Measurements from ENCODE around the gene TYW3.
A peak's percentile ranks its signal among the peaks of the same experiment; 100 is the strongest.
"Not testable (repeated sequence)": the region's sequence is repeated elsewhere in the genome, so short reads cannot be mapped to it uniquely, and the experiment has no call there.

The TYW3 gene

DNA sequence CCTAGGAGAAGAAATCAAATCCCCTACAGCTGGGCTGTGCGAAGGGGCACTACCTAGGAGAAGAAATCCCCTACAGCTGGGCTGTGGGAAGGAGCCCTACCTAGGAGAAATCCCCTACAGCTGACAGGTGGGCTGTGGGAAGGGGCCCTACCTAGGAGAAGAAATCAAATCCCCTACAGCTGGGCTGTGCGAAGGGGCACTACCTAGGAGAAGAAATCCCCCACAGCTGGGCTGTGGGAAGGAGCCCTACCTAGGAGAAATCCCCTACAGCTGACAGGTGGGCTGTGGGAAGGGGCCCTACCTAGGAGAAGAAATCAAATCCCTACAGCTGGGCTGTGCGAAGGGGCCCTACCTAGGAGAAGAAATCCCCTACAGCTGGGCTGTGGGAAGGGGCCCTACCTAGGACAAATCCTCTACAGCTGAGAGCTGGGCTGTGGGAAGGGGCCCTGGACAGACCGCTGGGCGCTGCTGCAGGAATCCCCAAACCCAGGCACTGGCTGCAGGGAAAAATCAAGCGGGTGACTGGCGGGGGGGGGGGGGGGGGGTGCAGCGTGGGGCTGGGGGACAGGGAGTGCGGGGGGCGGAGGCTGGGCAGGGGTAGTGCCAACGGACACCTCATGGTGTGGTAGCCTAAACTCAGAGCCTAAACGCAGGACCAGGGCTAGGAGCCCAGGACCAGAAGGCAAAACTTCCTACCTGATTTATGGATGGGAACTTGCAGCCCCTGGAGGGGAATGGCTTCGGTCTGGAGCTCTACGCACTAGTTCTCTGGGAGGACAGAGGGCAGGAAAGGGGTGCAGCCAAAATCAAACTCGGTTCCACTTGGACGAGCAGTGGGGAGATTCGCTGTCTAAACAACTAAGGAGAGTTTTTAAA, 643 bp upstream of the TYW3 start:
- DNase-seq = not testable (repeated sequence)

DNA sequence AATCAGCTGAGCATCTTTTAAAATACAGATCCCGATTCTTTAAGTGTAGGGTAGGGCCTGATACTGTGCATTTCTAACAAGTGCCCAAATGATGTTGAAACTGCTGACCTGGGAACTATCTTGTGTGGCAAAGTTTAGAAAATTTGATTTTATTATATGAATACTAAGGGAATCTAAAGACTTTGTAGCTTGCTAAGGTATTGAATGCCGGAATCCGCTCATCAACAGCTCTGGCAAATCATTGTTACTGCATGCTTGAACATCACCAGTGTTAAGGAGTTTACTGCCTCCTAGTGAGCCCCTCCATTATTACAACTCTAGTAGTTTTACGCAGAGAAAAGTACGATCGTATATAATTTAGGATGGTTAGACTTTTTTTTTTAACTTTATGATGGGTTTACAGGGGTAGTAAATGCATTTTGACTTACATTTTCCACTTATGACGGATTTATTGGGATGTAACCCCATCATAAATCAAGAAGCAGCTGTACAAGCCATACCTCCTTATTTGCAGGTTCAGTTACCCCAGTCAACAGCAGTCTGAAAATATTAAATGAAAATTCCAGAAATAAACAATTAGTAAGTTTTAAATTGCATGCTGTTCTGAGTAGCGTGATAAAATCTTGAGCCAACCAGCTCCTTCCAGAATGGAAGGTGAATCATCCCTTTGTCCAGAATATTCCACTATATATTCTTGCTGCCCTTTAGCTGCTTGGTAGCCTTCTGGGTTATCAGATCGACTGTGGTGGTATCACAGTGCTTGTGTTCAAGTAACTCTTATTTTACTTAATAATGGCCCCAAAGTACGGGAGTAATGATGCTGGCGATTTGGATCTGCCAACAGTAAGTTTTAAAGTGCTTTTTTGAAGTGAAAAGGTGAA, 892 bp downstream of the TYW3 start:
- peak; percentile 75 for DNase-seq

DNA sequence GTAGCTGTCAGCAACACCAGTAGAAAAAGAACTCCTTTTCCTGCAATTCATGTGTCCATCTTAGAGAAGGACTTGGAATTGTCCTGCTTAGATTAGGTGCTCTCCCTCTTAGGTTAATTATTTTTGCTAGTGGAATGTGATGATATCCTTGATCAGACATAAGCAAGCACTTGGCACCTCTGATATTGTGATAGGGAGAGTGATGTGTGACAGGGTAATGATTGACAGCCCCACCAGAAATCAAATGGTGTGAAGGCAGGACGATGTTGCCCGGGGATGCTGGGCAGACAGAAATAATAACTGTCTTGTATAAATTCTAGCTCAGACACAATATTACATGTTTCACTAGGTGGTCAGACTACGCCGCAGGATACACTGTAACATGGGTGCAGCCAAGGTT, 4.4 kb downstream of the TYW3 start:
- no peak for DNase-seq

DNA sequence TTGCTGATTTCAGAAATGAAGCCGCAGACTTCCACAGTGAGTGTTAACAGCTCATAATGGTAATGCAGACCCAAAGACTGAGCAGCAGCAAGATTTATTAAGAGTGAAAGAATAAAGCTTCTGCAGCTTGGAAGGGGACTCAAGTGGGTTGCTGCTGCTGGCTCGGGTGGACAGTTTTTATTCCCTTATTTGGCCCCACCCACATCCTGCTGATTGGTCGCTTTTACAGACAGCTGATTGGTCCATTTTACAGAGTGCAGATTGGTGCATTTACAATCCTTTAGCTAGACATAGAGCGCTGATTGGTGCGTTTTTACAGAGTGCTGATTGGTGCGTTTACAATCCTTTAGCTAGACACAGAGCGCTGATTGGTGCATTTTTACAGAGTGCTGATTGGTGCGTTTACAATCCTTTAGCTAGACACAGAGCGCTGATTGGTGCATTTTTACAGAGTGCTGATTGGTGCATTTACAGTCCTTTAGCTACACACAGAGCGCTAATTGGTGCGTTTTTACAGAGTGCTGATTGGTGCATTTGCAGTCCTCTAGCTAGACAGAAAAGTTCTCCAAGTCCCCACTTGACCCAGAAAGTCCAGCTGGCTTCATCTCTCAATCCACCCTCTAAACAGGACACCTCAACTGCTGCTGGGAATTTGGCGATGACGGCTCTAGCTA, 7.5 kb downstream of the TYW3 start:
- not testable (repeated sequence) for DNase-seq

DNA sequence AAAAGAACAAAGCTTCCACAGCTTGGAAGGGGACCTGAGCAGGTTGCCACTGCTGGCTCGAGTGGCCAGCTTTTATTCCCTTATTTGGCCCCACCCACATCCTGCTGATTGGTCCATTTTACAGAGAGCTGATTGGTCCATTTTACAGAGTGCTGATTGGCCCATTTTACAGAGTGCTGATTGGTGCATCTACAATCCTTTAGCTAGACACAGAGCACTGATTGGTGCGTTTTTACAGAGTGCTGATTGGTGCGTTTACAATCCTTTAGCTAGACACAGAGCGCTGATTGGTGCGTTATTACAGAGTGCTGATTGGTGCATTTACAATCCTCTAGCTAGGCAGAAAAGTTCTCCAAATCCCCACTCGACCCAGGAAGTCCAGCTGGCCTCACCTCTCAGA, 12.3 kb downstream of the TYW3 start:
- DNase-seq = not testable (repeated sequence)

DNA sequence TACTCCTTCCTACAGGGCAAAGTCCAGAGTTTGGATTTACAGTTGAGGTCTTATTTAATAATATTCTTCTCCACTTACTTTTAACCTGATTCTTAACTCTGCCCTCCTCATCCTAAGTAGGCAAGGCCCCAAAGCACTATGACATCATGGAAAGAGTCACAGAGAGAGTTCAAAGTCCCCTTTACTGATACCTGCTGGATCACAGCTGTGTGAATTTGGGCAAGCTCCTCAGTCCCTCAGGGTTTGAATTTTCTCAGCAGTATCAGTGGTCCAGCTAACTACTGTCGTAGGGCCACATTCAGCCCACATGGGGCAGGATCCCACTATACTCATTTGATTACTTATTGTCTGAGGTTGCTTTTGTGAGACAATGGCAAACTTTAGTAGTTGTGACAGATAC, 16.0 kb downstream of the TYW3 start:
- no peak for DNase-seq

DNA sequence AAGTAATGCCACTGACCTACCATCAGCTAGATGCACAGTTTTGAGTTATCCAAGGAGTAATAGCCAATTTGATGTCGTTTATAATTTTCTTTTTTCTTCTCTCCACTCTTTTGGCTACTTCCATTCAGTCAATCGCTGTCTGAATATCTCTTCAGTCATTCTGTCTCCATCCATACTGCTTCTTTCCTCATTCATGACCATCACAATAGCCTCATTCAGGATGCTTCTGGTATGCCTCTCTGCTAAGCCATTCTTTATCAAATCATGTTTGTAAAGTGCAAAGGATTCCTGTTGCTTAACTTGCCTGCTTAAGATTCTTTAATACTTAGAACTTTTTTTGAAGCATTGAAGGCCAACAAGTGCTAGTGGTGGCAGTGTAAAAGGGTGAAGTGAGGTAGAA, 20.2 kb downstream of the TYW3 start:
- no peak for DNase-seq

DNA sequence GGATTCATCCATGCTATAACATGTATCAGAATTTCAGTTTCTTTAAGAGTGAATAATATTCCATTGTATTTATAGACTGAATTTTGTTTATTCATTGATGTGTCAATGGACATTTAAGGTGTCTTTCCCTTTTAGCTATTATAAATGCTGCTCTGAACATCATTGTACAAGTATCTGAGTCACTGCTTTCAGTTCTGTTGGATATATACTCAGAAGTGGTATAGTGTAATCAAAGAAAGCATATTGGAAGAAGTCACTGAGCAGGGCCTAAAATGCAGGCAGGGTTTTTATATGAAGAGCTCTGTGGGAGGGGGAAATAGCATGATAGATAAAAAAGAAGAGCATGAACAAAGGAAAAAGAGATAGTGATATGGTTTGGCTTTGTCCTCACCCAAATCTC, 22.5 kb downstream of the TYW3 start:
- no peak for DNase-seq

DNA sequence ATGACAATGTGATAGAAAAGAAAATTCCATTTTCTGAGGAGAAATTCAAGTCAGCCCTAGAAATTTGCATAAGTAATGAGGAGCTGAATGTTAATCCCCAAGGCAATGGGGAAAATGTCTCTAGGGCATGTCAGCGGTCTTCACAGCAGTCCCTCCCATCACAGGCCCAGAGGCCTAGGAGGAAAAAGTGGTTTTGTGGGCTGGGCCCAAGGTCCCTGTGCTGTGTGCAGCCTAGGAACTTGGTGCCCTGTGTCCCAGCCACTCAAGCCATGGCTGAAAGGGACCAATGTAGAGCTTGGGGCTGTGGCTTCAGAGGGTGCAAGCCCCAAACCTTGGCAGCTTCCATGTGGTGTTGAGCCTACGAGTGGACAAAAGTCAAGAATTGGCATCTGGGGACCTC, 23.7 kb downstream of the TYW3 start:
- DNase-seq = not testable (repeated sequence)

DNA sequence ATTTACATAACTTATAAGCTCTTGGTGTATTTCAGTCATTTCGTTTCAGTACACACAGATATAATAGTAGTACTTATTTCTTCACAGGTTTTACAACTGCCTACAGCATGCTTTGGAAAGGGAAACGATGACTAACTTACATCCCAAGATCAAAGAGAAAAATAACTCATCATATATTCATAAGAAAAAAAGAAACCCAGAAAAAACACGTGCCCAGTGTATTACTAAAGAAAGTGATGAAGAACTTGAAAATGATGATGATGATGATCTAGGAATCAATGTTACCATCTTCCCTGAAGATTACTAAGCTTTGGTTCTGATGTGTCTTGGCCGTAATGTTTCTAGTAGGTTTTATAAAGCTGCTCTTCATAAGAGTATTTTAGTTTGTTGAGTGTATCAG, 30.9 kb downstream of the TYW3 start:
- no peak for DNase-seq

DNA sequence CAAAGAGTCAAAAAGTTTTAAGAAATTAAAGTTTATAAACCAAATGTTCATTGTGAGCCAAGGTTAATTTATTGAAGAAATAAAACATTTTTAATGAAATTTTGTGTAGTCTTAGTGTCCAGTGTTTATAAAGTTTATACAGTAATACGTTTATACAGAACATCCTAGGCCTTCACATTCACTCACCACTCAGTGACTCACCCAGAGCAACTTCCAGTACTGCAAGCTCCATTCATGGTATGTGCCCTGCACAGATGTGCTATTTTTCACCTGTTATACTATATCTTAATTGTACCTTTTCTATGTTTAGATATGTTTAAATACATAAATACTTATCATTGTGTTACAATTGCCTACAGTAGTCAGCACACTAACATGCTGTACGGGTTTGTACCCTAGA, 33.6 kb downstream of the TYW3 start:
- DNase-seq = no peak

DNA sequence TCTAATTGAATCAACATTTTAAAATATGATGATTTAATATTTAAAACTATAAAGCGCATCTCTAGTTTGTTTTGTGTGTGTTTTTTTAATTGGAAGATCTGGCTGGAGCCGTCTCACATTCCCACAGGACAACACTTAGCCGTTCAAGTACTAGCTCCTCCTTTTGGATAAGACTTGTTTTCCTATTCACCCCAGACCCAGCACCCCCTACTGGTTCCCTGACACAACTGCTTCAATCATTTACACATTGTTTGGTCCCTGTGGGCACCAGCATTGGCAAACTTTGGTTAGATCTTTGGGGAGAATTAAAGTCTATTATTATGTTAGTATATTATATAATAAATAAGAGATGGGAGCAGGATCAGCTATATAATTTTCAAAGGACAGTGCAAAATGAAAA, 34.5 kb downstream of the TYW3 start:
- no peak for DNase-seq

DNA sequence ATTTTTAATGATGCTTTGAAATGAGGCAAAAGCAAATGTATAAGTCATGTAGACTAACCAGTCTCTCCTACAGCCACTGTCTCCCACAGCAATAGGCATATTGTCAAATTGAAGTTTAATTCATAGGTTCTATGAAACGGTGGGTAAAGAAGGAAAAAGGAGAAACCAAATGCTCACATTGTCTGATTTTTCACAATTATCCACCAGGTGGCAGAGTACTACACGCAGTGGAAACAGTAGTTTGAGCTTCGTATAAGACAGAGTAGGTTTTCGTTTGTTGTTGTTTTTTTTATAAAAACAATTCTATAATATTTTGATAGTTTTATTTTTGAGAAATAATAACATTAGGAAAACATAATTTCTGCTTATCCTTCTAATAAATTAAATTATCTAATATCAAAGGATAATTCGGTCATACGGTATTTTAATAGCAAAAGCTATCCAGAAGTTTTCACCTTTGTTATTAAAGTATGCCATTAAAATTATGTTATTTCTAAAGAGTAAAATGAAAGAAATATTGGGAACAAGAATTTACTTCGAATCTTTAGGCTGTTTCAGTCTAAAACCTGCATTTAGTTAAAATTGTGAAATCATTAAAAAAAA, 39.1 kb downstream of the TYW3 start:
- DNase-seq = peak; percentile 63

DNA sequence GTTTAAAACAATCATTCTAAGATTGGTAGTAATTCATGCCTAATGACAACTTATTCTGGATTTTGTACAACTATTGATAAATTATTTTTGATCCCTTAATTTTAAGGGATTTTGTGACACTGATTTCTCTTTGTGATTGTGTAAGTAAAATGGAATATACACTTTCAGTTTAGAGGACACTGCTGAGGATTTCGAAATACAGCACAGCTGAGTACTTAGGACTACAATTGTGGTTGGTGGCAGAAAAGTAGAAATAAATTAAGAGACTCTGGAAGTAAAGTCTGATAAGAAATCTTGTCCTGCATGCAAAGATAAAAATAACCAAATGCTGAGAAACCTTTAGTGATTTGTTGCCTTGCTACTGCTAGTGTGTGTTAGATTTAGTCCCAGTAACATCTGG, 40.0 kb downstream of the TYW3 start:
- DNase-seq = no peak

DNA sequence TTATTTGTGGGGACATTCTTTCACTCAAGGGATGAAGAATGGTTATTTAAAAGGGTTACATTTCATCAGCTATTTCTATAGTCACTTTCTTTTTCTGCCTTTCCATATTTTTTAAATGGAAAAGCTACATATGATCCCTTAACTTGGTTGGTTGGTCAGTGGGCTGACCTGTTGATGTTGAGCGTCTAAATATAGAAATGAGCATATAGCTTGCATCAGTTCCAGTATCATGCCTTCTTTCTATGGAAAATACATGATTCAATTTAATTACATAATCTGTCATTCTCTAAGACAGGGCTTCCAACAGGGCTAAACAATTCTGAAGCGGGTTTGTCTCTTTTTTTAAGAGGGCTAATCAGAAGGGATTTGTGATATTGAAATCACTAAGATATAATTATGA, 40.6 kb downstream of the TYW3 start:
- DNase-seq = no peak

DNA sequence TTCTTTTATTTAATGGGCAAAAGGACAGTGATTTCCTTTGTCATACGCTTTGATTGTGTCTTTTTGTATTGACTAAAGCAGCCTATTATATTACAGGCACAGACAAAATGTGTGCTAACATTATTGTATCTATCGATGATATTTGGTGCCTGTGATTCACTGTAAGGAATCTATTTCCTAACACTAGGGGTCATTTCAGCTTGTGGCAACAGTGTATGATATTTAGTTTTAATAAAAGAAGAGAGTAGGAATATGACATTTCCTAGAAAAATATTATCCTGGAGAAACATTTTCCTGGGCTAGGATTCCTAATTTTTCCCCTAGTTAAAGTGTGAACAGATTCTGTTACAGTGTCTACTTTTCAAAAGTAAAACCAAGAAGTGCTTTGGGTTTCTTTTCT, 42.8 kb downstream of the TYW3 start:
- DNase-seq = no peak

DNA sequence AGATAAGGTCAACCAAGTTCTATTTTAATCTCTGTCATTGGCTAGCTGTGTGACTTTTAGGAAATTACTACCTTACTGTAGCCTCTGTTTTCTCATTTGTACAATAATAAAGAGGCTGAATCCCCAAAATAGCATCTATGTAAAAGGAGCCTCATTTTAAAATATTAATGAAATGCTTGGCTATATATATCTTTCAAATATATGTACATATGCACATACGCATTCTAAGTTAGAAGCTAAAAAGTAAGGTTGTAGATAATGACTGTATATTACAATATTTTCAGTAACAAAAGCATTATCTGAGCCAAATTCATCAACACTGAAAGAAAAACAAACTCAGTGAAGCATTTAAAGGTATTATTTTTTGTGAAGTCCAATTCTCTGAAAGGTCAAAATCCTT, 44.6 kb downstream of the TYW3 start:
- no peak for DNase-seq

DNA sequence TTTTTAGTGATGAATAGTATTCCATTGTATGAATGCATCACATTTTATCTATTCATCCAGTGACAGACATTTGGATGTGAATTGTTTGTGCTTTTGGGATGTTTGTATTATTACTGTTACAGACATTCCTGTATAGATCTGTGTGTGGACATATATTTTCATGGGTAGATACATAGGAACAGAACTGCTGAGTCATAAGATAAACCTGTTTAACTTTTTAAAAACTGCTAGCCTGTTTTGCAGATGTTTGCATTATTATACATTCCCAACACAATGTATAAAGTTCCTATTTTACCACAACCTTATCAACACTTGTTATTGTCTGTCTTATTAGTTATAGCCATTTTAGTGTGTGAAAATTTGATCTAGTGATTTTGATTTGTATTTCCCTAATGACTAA, 46.8 kb downstream of the TYW3 start:
- no peak for DNase-seq

DNA sequence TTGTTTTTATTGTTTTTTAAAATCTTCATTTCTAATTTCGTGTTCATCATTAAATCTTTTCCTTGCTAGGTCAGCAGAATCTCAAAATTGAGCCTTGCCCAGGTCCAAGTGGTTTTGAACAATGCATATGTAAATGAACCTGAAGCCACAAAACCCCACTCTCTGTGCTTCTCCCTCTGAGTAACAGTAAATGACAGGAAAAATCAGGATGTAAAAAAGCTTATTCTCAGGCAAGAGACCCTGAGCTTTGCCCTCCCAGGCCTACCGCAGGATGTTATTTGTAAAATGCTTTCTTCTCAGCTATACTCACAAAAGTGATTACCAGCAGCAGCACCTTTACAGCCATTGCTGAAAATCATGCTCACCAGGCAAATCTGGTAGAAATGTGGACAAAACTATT, 47.6 kb downstream of the TYW3 start:
- no peak for DNase-seq

DNA sequence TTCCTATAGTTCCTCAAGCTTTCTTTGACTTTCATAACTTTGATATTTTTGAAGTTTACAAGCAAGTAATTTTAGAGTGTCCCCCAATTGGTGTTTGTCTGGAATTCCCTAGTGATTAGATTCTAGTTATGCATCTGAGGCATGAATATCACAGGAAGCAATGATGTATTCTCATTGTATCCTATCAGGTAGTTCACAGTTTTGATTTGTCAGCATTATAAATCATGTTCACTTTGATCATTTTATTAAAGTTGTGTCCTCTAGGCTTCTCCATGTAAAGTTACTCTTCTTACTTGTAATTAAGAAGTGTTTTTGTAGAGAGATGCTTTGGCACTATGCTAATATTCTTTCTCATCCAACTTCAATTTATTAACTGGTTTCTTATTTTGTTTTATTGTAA, 53.0 kb downstream of the TYW3 start:
- no peak for DNase-seq

DNA sequence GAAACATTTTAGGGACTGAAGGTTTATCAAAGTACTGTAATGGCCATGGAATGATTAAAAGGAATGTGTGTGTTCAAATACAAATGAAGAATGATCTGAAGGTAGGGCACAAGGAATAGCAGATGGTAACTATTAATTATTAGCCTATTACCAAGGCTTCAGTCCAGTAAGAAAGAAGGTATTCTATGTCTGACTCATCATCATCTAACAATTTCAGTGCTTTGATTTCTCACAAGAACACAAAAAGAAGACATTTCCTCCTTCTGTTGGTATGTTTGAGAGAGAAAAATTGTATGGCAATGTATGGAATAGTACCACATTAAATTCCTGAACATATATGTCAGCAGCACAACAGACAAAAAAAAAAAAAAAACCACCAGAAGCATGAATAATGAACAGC, 57.5 kb downstream of the TYW3 start:
- no peak for DNase-seq

DNA sequence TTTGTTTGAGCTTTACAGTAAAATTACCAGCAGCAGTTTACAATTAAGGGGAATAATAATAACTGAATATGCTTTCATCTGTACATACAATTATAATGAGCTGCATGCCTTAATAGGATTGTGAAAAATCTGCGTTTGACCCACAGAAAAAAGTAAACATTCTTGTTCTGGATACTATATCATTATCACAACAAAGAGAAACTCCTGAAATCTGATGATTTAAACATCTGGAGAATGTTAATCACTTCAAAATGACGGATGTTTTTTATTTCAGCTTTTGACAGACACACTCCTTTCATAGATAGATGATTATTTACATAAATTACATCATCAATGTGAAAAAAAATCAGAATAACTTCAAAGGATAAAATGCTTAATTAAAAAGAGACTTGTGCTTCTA, 58.5 kb downstream of the TYW3 start:
- no peak for DNase-seq

DNA sequence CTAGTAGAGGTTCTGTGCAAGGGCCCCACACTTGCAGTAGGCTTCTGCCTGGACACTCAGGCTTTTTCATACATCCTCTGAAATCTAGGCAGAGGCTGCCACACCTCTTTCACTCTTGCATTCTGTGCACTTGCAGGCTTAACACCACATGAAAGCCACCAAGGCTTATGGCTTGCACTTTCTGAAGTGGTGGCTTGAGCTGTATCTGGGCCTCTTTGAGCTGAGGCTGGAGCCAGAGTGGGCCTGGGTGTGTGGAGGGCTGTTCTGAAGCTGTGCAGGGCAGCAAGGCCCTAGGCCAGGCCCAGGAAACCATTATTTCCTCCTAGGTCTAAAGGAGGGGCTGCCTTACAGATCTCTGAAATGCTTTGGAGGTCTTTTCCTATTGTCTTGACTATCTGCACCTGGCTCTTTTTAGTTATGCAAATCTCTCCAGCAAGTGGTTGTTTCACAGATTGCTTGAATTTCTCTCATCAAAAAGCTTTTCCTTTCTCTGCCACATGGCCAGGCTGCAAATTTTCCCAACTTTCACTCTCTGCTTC, 66.2 kb downstream of the TYW3 start:
- no peak for DNase-seq

All from suppressor macrophage treated with lipopolysaccharide for 4 hours (primary cell).